ENCODE data around the gene PAEP.

DNA sequence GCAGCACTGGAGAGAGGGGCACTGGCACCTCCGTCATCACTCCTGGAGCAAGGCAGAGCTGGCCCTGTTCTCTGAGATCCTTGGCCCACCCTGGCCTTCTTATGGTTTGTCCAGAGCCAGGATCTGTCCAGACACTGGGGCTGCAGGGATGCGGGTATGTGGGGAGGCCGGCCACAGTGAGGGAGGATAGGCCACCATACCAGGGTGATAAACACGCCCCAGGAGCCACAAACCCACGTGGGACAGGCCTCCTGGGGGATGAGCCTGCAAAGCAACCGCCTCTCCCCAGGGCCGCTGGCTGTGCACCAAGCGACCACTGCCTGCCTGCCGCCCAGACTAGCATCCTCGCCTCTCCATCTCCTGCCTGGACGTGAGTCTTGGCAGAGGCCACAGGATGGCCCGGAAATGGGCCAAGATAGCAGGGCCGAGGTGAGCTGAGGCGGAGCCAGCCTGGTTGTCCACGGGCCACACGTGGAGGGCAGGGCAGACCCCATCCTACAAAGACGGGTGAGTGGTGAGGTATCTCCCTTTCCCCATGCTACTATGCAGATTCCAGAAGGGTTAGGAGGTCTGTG is 11.1 kb upstream of the PAEP start:
- TF ChIP-seq, protein P1, sequence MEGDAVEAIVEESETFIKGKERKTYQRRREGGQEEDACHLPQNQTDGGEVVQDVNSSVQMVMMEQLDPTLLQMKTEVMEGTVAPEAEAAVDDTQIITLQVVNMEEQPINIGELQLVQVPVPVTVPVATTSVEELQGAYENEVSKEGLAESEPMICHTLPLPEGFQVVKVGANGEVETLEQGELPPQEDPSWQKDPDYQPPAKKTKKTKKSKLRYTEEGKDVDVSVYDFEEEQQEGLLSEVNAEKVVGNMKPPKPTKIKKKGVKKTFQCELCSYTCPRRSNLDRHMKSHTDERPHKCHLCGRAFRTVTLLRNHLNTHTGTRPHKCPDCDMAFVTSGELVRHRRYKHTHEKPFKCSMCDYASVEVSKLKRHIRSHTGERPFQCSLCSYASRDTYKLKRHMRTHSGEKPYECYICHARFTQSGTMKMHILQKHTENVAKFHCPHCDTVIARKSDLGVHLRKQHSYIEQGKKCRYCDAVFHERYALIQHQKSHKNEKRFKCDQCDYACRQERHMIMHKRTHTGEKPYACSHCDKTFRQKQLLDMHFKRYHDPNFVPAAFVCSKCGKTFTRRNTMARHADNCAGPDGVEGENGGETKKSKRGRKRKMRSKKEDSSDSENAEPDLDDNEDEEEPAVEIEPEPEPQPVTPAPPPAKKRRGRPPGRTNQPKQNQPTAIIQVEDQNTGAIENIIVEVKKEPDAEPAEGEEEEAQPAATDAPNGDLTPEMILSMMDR (IDR thresholded peaks at IDR 0.05) = no peak
- no peak for TF ChIP-seq POLR2A (IDR thresholded peaks at IDR 0.05)
